ENCODE results near the gene PAX5. TPM values are rescaled to one million over a fixed set of nuclear protein-coding genes. Genes with fewer than 3 reads are reported as not detected.

Gene PAX5
- polyA plus RNA-seq, 1 donor from 2014 or later: not detected

- H3K79me2 ChIP-seq (replicated peaks; ENCODE audit: insufficient read depth, low read length): no peaks in the 10 kb centered on the region
- H3K9me2 ChIP-seq (ENCODE audit: insufficient read depth, low read length): no peaks in the 10 kb centered on the region
- no peak overlapping the region for H3K9ac ChIP-seq (ENCODE audit: low read length)
- H3K27me3 ChIP-seq (ENCODE audit: insufficient read depth, low read depth, low read length): no peaks in the 10 kb centered on the region
- no peak overlapping the region for H3K4me2 ChIP-seq (ENCODE audit: low read length)
- H3K27ac ChIP-seq (ENCODE audit: low read length): no peak overlapping the region
- no peak for TF ChIP-seq RAD21 (conservative IDR thresholded peaks at IDR 0.05)
- TF ChIP-seq EP300 (conservative IDR thresholded peaks at IDR 0.05; ENCODE audit: poor library complexity, severe bottlenecking): no peak
- no peak for TF ChIP-seq SMC3 (conservative IDR thresholded peaks at IDR 0.05; ENCODE audit: poor library complexity)
- no peak for TF ChIP-seq EZH2 (IDR thresholded peaks at IDR 0.05; ENCODE audit: borderline replicate concordance, insufficient read depth, low read length, poor library complexity, severe bottlenecking)
- no peak for TF ChIP-seq TAF1 (IDR thresholded peaks at IDR 0.05; ENCODE audit: low read depth)
- TF ChIP-seq CTCF (IDR thresholded peaks at IDR 0.05; ENCODE audit: poor library complexity, severe bottlenecking): no peak
- no peak for TF ChIP-seq MXI1 (conservative IDR thresholded peaks at IDR 0.05; ENCODE audit: poor library complexity, severe bottlenecking)
- TF ChIP-seq REST (IDR thresholded peaks at IDR 0.05; ENCODE audit: borderline replicate concordance): no peak
- TF ChIP-seq POLR2AphosphoS5 (IDR thresholded peaks at IDR 0.05): no peak
- H3K4me3 ChIP-seq (ENCODE audit: low read length): no peak overlapping the region
- no peaks in the 10 kb centered on the region for H3F3A ChIP-seq (ENCODE audit: insufficient read depth, low read length, poor library complexity, severe bottlenecking)
- H2AFZ ChIP-seq (ENCODE audit: low read depth, low read length): no peak overlapping the region
- no peaks in the 10 kb centered on the region for H3K36me3 ChIP-seq (ENCODE audit: insufficient read depth, low read length)
- no peaks in the 10 kb centered on the region for H4K20me1 ChIP-seq (ENCODE audit: insufficient read depth)
- no peaks in the 10 kb centered on the region for H3K9me3 ChIP-seq (ENCODE audit: low read length)
These were observed 246.4 kb downstream of the PAX5 start for GRCh38 chr9:36787709-36788108.

Small RNA genes lying within 50 kb of the gene (small RNA-seq; reads per million reads assigned to genes)
- gene MIR4475: 0 reads per million in 3 experiments
- gene MIR4476: 0 reads per million in 3 experiments
- 0 reads per million in 3 experiments for gene MIR4540

Other genes starting within 250 kb of the PAX5 start
- 10.9 TPM in 2 replicates for gene ZCCHC7, start 86.3 kb upstream of the PAX5 start, polyA plus RNA-seq